ENCODE results near the gene UBE2V1. TPM values are rescaled to one million over a fixed set of nuclear protein-coding genes. Genes with fewer than 3 reads are reported as not detected.

The UBE2V1 gene
- polyA plus RNA-seq, 1 of the 3 experiments (the other 2 are of a cell fraction) = 99.7 TPM

GRCh38 chr20:50100552-50100951, 12.4 kb downstream of the UBE2V1 start (continued):
- TF ChIP-seq ZBTB33 (IDR thresholded peaks at IDR 0.05; ENCODE audit: borderline replicate concordance, low read depth) = no peak
- TF ChIP-seq, protein P1, sequence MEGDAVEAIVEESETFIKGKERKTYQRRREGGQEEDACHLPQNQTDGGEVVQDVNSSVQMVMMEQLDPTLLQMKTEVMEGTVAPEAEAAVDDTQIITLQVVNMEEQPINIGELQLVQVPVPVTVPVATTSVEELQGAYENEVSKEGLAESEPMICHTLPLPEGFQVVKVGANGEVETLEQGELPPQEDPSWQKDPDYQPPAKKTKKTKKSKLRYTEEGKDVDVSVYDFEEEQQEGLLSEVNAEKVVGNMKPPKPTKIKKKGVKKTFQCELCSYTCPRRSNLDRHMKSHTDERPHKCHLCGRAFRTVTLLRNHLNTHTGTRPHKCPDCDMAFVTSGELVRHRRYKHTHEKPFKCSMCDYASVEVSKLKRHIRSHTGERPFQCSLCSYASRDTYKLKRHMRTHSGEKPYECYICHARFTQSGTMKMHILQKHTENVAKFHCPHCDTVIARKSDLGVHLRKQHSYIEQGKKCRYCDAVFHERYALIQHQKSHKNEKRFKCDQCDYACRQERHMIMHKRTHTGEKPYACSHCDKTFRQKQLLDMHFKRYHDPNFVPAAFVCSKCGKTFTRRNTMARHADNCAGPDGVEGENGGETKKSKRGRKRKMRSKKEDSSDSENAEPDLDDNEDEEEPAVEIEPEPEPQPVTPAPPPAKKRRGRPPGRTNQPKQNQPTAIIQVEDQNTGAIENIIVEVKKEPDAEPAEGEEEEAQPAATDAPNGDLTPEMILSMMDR (IDR thresholded peaks at IDR 0.05) = no peak

DNA sequence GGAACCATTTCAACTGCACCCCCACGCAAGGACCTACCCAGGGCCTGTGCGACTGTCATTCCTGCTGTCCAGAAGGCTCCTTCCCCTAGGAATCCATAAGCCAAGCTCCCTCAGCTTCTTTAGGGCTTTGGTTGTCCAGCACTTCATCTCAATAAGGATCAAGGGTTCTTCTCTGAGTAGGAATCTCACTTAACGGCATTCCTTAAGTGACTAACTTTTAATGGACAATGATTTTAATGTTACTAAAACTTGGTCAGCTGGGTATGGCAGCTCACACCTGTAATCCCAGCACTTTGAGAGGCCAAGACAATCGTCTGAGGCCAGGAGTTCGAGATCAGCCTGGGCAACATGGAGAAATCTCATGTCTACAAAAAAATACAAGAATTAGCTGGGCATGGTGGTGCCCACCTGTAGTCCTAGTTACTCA, 13.4 kb downstream of the UBE2V1 start:
- peaks cover 100% of the 10 kb centered on the region for H3K79me2 ChIP-seq (ENCODE audit: insufficient read depth)
- POLR2A ChIA-PET = interaction anchor here (1.1 to 1.4 kb wide), 2 partner anchors 14 to 17 kb away, joined by 3 read pairs; no protein-coding TSS in a partner anchor
- H4K20me1 ChIP-seq (ENCODE audit: insufficient read depth) = peaks cover 83% of the 10 kb centered on the region
- TF ChIP-seq USF1 (IDR thresholded peaks at IDR 0.05; ENCODE audit: borderline replicate concordance, low read depth) (no peak), RAD21 (IDR thresholded peaks at IDR 0.05; ENCODE audit: low read length) (no peak), NRF1 (IDR thresholded peaks at IDR 0.05; ENCODE audit: low read depth, low read length) (no peak), RCOR1 (IDR thresholded peaks at IDR 0.05; ENCODE audit: low read length) (no peak), TAF1 (IDR thresholded peaks at IDR 0.05; ENCODE audit: borderline replicate concordance, low read depth, low read length) (no peak), SIN3A (IDR thresholded peaks at IDR 0.05; ENCODE audit: borderline replicate concordance, low read depth, low read length) (no peak), PBX3 (IDR thresholded peaks at IDR 0.05) (no peak), POLR2AphosphoS5 (IDR thresholded peaks at IDR 0.05; ENCODE audit: low read depth, low read length) (no peak), CHD2 (IDR thresholded peaks at IDR 0.05; ENCODE audit: low read length, partially characterized antibody) (no peak), FOXJ3 (CRISPR knock-in tag; IDR thresholded peaks at IDR 0.05) (no peak), JUND (IDR thresholded peaks at IDR 0.05) (no peak)
- TF ChIP-seq, protein P1 (IDR thresholded peaks at IDR 0.05) = no peak
- no peak overlapping the region for H3K9ac ChIP-seq
- H3K27ac ChIP-seq (ENCODE audit: low read depth in 2 of 2, low read length in 1 of 2) = no peak overlapping the region
- H3K4me3 ChIP-seq (ENCODE audit: low read depth in 2 of 2, low read length in 1 of 2) = no peak overlapping the region
- peaks cover 28 to 38% of the 10 kb centered on the region in 2 experiments for H3K36me3 ChIP-seq (replicated peaks in 1 of 2; ENCODE audit: control insufficient read depth in 1 of 2, insufficient read depth in 2 of 2, low read length in 1 of 2)
- H3F3A ChIP-seq (replicated peaks; ENCODE audit: insufficient read depth) = peaks cover 13% of the 10 kb centered on the region
- no peak overlapping the region for H2AFZ ChIP-seq (ENCODE audit: low read depth)
- H3K9me3 ChIP-seq = no peaks in the 10 kb centered on the region
- CTCF ChIA-PET = interaction anchor here (1.0 to 4.4 kb wide), 6 partner anchors 14 to 121 kb away, joined by 3 to 35 read pairs (median 8); no protein-coding TSS in a partner anchor
- no peaks in the 10 kb centered on the region for H3K27me3 ChIP-seq (ENCODE audit: insufficient read depth)
- H3K9me2 ChIP-seq = no peaks in the 10 kb centered on the region
- no peak for DNase-seq
- WGBS (ENCODE audit: low lambda C conversion rate) = 94% methylated on average over 5 of the region's 5 CpGs
- peaks cover 4 to 22% of the 10 kb centered on the region in 2 experiments; a peak in 3 of 4 replicates for H3K4me1 ChIP-seq (ENCODE audit: control insufficient read depth in 1 of 2, insufficient read depth in 2 of 2, low read depth in 1 of 2, low read length in 1 of 2)
- H3K4me2 ChIP-seq = no peak overlapping the region

Measured in SK-N-SH (cell line).